K562 (cell line): Measurements from ENCODE around the gene TBX6. TPM values are rescaled to one million over a fixed set of nuclear protein-coding genes. Genes with fewer than 3 reads are reported as not detected.
A peak's percentile ranks its signal among the peaks of the same experiment; 100 is the strongest.

ENCODE experiments used
- CC2D1A ChIP-seq: fragments of 450-650 bp; IDR thresholded peaks from 2 replicates; pipeline ENCODE4 v1.6.1; 2017; ENCODE audit warnings: mild to moderate bottlenecking
- CEBPB ChIP-seq: fragments of 450-650 bp; IDR thresholded peaks from 2 replicates; pipeline ENCODE4 v1.6.1; 2016; ENCODE audit warnings: missing genetic modification characterization, missing compliant biosample characterization
- CHD1 ChIP-seq: fragments of 200-600 bp; sonication (generic); IDR thresholded peaks from one replicate; pipeline ENCODE4 v1.6.1; 2012; ENCODE audit warnings: mild to moderate bottlenecking, moderate library complexity, low read length, inconsistent platforms
- DPF2 ChIP-seq: fragments of 450-650 bp; IDR thresholded peaks from 2 replicates; pipeline ENCODE4 v1.6.1; 2016
- EGR1 ChIP-seq: fragments of 450-650 bp; conservative IDR thresholded peaks from 2 replicates; pipeline ENCODE4 v1.6.1; 2017; ENCODE audit warnings: mild to moderate bottlenecking
- MXI1 ChIP-seq: IDR thresholded peaks from 2 replicates; pipeline ENCODE4 v1.6.1; 2011; ENCODE audit warnings: low read depth, mild to moderate bottlenecking, improper control_type of control experiment, low read length
- SIN3B ChIP-seq: fragments of 450-650 bp; IDR thresholded peaks from 2 replicates; pipeline ENCODE4 v1.6.1; 2017; ENCODE audit warnings: low read depth, mild to moderate bottlenecking, moderate library complexity
- SUPT5H ChIP-seq: fragments of 450-650 bp; IDR thresholded peaks from 2 replicates; pipeline ENCODE4 v1.6.1; 2016
- ZBTB7A ChIP-seq: IDR thresholded peaks from 2 replicates; pipeline ENCODE4 v1.6.1; 2011; ENCODE audit warnings: low read depth, mild to moderate bottlenecking, low read length, moderate library complexity, borderline replicate concordance; ENCODE audit not compliant: control insufficient read depth
- ZBTB8A ChIP-seq: fragments of 450-650 bp; IDR thresholded peaks from 2 replicates; pipeline ENCODE4 v1.6.1; 2018; ENCODE audit warnings: mild to moderate bottlenecking, moderate library complexity; ENCODE audit not compliant: partially characterized antibody
- ZC3H11A ChIP-seq: IDR thresholded peaks from 2 replicates; pipeline ENCODE4 v1.6.1; 2012; ENCODE audit warnings: low read depth, low read length, improper control_type of control experiment
- ZNF3 ChIP-seq: fragments of 250-450 bp; sonication (Bioruptor Pico); IDR thresholded peaks from 2 replicates; pipeline ENCODE4 v1.5.0; 2021; ENCODE audit warnings: mild to moderate bottlenecking, moderate library complexity
- ZNF354B ChIP-seq: fragments of 250-450 bp; sonication (Bioruptor Pico); IDR thresholded peaks from 2 replicates; pipeline ENCODE4 v1.4.0; 2020
- ZNF589 ChIP-seq: fragments of 200-800 bp; sonication (Bioruptor generic); IDR thresholded peaks from 2 replicates; pipeline ENCODE4 v1.6.1; 2016; ENCODE audit warnings: low read depth, missing genetic modification characterization, missing compliant biosample characterization
- polyA plus RNA-seq, 8 experiments: library from polyadenylated mRNA; depleted of rRNA in 4 of 8; stranded (reverse) in 5 of 8; unstranded in 3 of 8; fragments of >200 nt; fragmentation: Nextera tagmentation in 2 of 8; fragmentation: Illumina TruSeq in 1 of 8; extraction: Ambion mirVana in 2 of 8; extraction: Trizol in 1 of 8; gene quantifications; 2 replicates each; pipeline versions ENCODE4 v1.2.1 to v1.2.3, GENCODE V29; 2011 to 2014; ENCODE audit warnings: inconsistent platforms in 1 of 8, missing spikeins in 1 of 8
- total RNA-seq, 7 experiments: library from RNA; depleted of rRNA in 6 of 7; stranded (reverse); fragments of >200 nt in 6 of 7; fragmentation: Illumina TruSeq in 2 of 7; extraction: Trizol in 2 of 7; gene quantifications; 2 replicates each; pipeline versions ENCODE4 v1.2.1 to v1.2.3, GENCODE V29; 2011 to 2021; ENCODE audit warnings: low replicate concordance in 1 of 7
- TF ChIP-seq, protein P1 (sequence below): sonication (generic); formaldehyde crosslinking; IDR thresholded peaks from 2 replicates; pipeline ENCODE4 v1.8.1; 2023; ENCODE audit warnings: mild to moderate bottlenecking, missing genetic modification reagents
- TF ChIP-seq, protein P2 (sequence below), 2 experiments: IDR thresholded peaks; 2 replicates each; pipeline ENCODE4 v1.6.1; 2011; ENCODE audit warnings: borderline replicate concordance in 1 of 2, control low read depth in 1 of 2, low read depth in 1 of 2, low read length in 1 of 2, mild to moderate bottlenecking in 1 of 2, mixed read lengths in 1 of 2, moderate library complexity in 1 of 2; ENCODE audit not compliant: insufficient read depth in 1 of 2, insufficient read length in 1 of 2, poor library complexity in 1 of 2, severe bottlenecking in 1 of 2; ENCODE audit errors: extremely low read depth in 1 of 2
- TF ChIP-seq, protein P3 (sequence below), 2 experiments: fragments of 450-650 bp in 1 of 2; sonication (generic) in 1 of 2; formaldehyde crosslinking; conservative IDR thresholded peaks; 2 replicates each; pipeline versions ENCODE4 v1.4.0 to v1.8.1; 2020 to 2022; ENCODE audit warnings: mild to moderate bottlenecking in 1 of 2, missing genetic modification reagents in 1 of 2
- TF ChIP-seq, protein P4 (sequence below): sonication (generic); formaldehyde crosslinking; IDR thresholded peaks from 2 replicates; pipeline ENCODE4 v1.8.0; 2023; ENCODE audit warnings: mild to moderate bottlenecking, missing genetic modification reagents
- TF ChIP-seq, protein P5 (sequence below): fragments of 250-450 bp; sonication (Bioruptor Pico); IDR thresholded peaks from 2 replicates; pipeline ENCODE4 v1.5.0; 2021

Gene TBX6
- total and polyA plus RNA-seq, 9 of the 15 experiments (the other 6 are each of a cell fraction or from before 2014, with no cell fraction given), result 0.07 to 0.58 (median 0.11) TPM; not detected in 2

DNA sequence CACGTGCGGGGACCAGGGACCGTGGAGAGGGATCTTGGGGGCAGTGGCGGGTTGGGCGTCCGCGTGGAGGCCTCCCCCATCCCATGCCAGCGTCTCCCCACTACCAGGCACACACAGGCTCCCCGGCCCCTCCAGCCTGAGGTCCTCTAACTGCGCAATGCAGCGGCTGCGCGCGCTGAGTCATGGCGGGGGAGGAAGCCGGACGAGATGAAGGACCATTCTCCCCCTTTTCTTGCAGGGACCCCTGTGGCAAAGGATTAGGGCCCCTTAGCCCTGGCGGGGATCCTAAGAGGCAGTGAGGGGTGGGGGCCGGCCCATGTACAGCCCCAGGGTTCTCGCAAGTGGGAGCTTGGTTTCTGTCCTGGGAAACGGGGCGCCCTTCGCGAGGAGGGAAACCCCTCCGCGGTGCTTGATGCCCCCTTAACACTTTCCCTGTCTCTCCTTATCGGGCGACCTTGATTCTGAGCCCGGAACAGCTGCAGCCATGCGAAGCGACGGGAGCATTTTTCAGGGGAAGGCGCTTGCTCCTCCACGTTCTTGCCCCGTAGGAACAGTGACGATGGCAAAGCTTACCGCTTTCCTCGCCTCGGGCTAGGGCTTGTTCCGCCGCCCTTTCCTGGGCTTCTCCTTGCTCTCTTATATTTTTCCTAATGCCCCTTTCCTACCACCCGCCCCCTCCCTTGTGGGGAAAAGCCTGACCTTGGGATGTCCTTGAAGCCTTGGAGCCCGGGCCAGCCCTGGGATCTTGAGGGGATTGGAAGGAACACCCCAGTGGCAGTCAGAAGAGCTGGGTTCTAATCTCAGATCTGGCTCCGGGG, 25.6 kb downstream of the TBX6 start (continued):
- TF ChIP-seq ZBTB8A, result no peak
- no peak for TF ChIP-seq MXI1
- peak; percentile 40; the same call in 1 of the 2 replicates for TF ChIP-seq SIN3B
- TF ChIP-seq ZNF3 (CRISPR knock-in tag), result no peak
- TF ChIP-seq, protein P1, sequence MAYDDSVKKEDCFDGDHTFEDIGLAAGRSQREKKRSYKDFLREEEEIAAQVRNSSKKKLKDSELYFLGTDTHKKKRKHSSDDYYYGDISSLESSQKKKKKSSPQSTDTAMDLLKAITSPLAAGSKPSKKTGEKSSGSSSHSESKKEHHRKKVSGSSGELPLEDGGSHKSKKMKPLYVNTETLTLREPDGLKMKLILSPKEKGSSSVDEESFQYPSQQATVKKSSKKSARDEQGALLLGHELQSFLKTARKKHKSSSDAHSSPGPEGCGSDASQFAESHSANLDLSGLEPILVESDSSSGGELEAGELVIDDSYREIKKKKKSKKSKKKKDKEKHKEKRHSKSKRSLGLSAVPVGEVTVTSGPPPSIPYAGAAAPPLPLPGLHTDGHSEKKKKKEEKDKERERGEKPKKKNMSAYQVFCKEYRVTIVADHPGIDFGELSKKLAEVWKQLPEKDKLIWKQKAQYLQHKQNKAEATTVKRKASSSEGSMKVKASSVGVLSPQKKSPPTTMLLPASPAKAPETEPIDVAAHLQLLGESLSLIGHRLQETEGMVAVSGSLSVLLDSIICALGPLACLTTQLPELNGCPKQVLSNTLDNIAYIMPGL (CRISPR knock-in tag), result 0 out of 2 replicates have a peak, but pooled peaks have one; percentile 52
- no peak for TF ChIP-seq ZNF354B (CRISPR knock-in tag)
- peak; percentile 46; the same call in 1 of the 2 replicates for TF ChIP-seq CEBPB (tag)
- peak; percentile 80 for TF ChIP-seq EGR1
- TF ChIP-seq, protein P2, sequence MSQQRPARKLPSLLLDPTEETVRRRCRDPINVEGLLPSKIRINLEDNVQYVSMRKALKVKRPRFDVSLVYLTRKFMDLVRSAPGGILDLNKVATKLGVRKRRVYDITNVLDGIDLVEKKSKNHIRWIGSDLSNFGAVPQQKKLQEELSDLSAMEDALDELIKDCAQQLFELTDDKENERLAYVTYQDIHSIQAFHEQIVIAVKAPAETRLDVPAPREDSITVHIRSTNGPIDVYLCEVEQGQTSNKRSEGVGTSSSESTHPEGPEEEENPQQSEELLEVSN (IDR thresholded peaks at IDR 0.05; ENCODE audit: borderline replicate concordance in 1 of 2, extremely low read depth in 1 of 2, insufficient read depth in 1 of 2, insufficient read length in 1 of 2, low read depth in 1 of 2, low read length in 1 of 2, poor library complexity in 1 of 2, severe bottlenecking in 1 of 2), result no peak
- TF ChIP-seq SUPT5H, result peak; percentile 63; the same call in 1 of the 2 replicates
- TF ChIP-seq, protein P3, sequence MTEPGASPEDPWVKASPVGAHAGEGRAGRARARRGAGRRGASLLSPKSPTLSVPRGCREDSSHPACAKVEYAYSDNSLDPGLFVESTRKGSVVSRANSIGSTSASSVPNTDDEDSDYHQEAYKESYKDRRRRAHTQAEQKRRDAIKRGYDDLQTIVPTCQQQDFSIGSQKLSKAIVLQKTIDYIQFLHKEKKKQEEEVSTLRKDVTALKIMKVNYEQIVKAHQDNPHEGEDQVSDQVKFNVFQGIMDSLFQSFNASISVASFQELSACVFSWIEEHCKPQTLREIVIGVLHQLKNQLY (CRISPR knock-in tag; conservative IDR thresholded peaks at IDR 0.05), result peak in 1 of 2 experiments; percentile 25; a peak in 1 of 4 replicates
- TF ChIP-seq, protein P4, sequence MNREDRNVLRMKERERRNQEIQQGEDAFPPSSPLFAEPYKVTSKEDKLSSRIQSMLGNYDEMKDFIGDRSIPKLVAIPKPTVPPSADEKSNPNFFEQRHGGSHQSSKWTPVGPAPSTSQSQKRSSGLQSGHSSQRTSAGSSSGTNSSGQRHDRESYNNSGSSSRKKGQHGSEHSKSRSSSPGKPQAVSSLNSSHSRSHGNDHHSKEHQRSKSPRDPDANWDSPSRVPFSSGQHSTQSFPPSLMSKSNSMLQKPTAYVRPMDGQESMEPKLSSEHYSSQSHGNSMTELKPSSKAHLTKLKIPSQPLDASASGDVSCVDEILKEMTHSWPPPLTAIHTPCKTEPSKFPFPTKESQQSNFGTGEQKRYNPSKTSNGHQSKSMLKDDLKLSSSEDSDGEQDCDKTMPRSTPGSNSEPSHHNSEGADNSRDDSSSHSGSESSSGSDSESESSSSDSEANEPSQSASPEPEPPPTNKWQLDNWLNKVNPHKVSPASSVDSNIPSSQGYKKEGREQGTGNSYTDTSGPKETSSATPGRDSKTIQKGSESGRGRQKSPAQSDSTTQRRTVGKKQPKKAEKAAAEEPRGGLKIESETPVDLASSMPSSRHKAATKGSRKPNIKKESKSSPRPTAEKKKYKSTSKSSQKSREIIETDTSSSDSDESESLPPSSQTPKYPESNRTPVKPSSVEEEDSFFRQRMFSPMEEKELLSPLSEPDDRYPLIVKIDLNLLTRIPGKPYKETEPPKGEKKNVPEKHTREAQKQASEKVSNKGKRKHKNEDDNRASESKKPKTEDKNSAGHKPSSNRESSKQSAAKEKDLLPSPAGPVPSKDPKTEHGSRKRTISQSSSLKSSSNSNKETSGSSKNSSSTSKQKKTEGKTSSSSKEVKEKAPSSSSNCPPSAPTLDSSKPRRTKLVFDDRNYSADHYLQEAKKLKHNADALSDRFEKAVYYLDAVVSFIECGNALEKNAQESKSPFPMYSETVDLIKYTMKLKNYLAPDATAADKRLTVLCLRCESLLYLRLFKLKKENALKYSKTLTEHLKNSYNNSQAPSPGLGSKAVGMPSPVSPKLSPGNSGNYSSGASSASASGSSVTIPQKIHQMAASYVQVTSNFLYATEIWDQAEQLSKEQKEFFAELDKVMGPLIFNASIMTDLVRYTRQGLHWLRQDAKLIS, result peak; percentile 74; the same call in 1 of the 2 replicates
- TF ChIP-seq ZNF589 (CRISPR knock-in tag), result no peak; the same call in 1 of the 2 replicates
- TF ChIP-seq ZC3H11A, result no peak
- TF ChIP-seq, protein P5, sequence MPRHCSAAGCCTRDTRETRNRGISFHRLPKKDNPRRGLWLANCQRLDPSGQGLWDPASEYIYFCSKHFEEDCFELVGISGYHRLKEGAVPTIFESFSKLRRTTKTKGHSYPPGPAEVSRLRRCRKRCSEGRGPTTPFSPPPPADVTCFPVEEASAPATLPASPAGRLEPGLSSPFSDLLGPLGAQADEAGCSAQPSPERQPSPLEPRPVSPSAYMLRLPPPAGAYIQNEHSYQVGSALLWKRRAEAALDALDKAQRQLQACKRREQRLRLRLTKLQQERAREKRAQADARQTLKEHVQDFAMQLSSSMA (CRISPR knock-in tag), result 0 out of 2 replicates have a peak, but pooled peaks have one; percentile 66
- 0 out of 2 replicates have a peak, but pooled peaks have one; percentile 11 for TF ChIP-seq CC2D1A
- peak; percentile 30 for TF ChIP-seq DPF2
- peak; percentile 97 for TF ChIP-seq CHD1
- peak; percentile 80 for TF ChIP-seq ZBTB7A
